LNCaP clone FGC (cell line): ENCODE data around the gene RSPH10B2.
"Not testable (repeated sequence)": the region's sequence is repeated elsewhere in the genome, so short reads cannot be mapped to it uniquely, and the experiment has no call there.

Experiments used
- DNase-seq: peaks from one replicate; pipeline ENCODE4 v3.0.0-alpha.2; 2011; ENCODE audit warnings: low read depth
- H3K4me3 ChIP-seq: 2 replicates; pipeline ENCODE4 v1.5.1; 2011; ENCODE audit warnings: mild to moderate bottlenecking, low read depth, low read length, control low read depth
- TF ChIP-seq, protein P1 (sequence below): IDR thresholded peaks from 2 replicates; pipeline ENCODE4 v1.5.1; 2012; ENCODE audit warnings: mild to moderate bottlenecking; ENCODE audit not compliant: control insufficient read depth, insufficient read depth; ENCODE audit errors: extremely low read depth

RSPH10B2 gene

DNA sequence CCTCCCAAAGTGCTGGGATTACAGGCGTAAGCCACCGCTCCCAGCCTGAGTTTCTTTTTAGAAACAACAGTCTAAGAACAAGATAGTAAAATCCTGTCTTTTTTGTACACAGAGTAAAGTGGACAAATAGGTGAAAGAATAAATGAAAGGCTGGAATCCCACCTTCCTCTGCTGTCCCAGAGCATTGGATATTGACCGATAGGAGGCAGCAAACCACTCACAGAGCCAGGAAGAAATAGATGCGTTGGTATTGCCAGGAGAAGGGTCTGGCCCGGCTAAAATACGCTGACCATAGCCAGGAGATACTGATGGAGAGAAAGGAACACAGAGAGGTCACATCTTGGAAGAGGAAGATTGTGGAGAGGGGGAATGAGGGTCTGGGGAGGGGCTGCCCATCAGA is 35.8 kb upstream of the RSPH10B2 start:
- TF ChIP-seq, protein P1, sequence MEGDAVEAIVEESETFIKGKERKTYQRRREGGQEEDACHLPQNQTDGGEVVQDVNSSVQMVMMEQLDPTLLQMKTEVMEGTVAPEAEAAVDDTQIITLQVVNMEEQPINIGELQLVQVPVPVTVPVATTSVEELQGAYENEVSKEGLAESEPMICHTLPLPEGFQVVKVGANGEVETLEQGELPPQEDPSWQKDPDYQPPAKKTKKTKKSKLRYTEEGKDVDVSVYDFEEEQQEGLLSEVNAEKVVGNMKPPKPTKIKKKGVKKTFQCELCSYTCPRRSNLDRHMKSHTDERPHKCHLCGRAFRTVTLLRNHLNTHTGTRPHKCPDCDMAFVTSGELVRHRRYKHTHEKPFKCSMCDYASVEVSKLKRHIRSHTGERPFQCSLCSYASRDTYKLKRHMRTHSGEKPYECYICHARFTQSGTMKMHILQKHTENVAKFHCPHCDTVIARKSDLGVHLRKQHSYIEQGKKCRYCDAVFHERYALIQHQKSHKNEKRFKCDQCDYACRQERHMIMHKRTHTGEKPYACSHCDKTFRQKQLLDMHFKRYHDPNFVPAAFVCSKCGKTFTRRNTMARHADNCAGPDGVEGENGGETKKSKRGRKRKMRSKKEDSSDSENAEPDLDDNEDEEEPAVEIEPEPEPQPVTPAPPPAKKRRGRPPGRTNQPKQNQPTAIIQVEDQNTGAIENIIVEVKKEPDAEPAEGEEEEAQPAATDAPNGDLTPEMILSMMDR, result 0 out of 2 replicates have a peak, but pooled peaks have one; percentile 10
- H3K4me3 ChIP-seq, result no peak overlapping the region
- no peak for DNase-seq

DNA sequence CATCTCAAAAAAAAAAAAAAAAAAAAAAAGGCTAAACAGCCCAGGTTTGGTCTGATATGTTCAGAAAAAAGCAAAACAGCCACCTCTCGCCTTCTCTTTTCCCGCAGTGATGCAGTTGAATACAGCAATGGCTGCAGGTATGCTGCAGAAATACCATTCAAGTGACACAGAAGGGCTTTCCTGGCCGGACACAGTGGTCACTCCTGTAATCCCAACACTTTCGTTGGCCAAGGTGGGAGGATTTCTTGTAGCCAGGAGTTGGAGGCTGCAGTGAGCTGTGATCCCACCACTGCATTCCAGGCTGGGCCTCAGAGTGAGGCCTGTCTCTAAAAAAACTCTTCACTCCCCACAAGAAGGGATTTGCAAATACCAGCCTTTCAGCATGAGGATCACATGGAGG is 29.6 kb upstream of the RSPH10B2 start:
- H3K4me3 ChIP-seq, DNase-seq: not testable (repeated sequence)

DNA sequence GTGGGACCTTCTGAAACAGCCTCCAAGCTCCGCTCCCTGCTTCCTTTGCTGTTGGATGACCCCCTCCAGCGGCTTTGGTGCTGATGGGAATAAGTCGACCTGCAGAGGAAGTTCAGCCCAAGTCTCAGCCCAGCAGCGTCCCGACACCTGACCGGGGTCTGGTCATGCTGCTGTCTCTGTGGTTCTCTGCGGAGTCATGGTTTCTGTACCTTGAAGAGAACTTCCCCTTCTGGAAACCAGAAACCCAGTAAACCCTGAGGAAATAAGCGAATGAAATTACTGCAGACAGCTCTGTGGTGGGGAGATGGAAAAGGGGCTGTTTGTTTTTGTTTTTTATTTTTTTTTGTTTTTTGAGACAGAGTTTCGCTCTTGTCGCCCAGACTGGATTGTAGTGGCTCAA is 28.9 kb upstream of the RSPH10B2 start:
- DNase-seq, result no peak
- no peak overlapping the region for H3K4me3 ChIP-seq
- TF ChIP-seq, protein P1, result no peak

DNA sequence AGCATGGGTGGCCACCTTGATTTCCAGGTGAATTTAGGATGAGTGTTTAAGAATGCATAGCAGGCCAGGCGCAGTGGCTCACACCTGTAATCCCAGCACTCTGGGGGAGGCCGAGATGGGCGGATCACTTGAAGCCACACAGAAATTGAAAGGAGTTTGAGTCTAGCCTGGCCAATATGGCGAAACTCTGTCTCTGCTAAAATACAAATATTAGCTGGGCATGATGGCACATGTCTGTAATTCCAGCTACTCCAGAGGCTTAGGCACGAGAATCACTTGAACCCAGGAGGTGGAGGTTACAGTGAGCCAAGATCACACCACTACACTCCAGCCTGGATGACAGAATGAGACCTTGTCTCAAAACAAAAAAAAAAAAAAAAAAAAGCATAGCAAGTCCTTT is 27.6 kb upstream of the RSPH10B2 start:
- not testable (repeated sequence) for DNase-seq, H3K4me3 ChIP-seq

DNA sequence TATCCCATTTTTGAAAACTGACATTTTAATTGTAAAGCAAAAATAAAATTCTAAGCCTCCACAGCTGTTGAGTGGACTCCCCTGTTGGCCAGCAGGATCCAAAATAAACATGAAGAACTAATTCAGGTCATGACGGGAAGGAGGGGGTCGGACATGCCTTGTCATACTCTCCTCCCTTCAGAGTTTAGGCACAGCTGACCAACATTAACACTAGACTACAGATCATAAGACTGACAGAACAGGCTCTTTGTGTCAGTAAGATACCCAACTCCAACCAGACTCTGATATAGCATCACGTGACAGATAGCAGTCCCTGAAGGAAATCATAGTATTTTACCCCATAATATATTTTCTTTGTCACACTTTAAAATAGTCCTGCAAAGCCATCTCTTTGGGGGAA is 26.2 kb upstream of the RSPH10B2 start:
- TF ChIP-seq, protein P1, result no peak
- no peak for DNase-seq
- H3K4me3 ChIP-seq, result no peak overlapping the region

DNA sequence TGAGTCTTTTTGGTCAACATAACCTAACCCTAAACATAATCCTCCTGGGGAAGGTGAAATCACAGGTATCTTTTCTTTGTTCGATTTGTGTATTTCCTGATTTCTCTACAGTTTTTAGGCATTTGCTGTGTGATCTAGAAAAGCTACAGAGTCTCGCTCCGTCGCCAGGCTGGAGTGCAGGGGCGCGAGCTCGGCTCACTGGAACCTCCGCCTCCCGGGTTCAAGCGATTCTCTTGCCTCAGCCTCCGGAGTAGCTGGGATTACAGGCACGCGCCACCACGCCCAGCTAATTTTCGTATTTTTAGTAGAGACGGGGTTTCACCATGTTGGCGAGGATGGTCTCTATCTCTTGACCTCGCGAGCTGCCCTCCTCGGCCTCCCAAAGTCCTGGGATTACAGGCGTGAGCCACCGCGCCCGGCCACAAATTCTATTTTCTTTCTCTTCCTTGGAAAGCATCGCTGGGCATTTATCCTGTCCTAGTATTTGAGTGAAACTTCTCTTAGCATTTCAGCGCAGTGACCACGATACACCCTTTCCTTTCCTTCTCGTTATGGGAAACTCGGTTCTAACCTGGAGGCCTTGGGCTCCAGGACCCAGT is 24.9 kb upstream of the RSPH10B2 start:
- peak overlapping the region; percentile 93 for H3K4me3 ChIP-seq
- not testable (repeated sequence) for DNase-seq

DNA sequence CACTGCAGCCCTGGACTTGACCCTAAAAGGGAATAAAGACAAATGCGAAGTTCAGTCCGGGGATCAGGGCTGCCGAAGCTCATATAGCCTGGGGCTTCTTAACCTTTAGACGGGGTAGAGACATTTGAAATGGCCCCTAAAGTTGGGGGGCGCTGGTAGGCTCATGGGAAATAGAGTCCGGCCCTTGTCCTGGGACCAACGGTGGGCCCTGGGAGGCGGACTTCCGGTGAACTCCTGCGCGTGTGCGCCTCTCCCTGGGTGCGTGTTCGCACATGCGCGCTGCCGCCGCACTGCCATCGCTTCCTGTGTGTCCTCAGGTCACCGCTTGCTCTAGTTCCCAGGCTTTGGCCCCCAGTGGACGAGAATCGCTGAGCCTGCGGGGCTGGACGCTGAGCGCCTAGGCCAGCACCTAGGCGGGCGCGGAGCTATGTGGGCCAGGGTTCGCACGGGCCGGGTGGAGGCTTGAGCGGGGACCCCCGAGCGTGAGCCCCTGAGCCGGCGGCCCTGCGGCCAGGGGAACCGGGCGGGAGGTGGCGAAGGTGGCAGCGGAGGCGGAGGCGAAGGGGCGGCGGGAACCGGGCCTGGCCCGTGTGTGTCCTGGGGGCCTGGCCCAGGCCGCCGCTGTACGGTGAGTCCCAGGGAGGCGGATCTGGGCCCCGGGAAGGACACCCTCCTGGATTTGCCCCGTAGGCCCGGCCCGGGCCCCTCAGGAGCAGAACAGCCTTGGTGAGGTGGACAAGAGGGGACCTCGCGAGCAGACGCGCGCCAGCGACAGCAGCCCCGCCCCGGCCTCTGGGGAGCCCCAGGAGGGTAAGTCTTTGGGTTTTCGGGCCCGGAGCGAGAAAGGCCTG is 24.2 kb upstream of the RSPH10B2 start:
- peak; percentile 76 for DNase-seq
- H3K4me3 ChIP-seq, result peak overlapping the region; percentile 93
- TF ChIP-seq, protein P1, result no peak

DNA sequence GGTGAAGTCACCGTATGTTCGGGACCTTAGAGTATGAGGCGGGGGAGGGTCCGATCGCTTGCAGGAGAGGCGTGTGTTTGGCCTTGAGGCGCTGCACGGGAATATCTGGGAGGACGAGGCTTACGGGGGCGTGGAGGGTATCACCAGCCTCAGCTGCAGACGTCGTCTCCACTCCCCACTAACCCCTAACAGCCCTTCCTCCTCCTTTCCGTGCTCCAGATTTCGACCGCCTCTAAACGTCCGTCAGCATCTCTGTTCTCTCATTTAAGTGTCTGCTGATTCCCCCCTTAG is 23.6 kb upstream of the RSPH10B2 start:
- no peak for DNase-seq
- peak overlapping the region; percentile 93 for H3K4me3 ChIP-seq
- TF ChIP-seq, protein P1, result no peak

DNA sequence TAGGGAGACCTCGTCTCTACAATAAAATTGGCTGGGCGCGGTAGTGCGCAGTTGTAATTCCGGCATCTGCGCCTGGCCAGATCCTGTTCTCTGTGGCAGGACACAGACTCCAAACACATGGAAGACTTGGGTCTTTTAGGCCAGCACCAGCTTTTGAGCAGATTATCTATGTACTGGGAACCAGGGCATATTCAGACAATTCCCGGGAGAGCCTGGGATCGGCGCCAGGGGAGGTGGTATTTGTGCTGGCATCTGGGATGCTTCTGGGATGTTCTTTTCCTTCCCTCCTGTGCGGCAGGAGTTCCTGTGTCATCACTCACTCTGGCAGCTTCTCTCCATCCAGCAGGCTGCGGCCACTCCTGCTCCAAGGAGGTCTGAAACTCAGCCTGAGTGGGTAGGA is 15.5 kb upstream of the RSPH10B2 start:
- DNase-seq, H3K4me3 ChIP-seq: not testable (repeated sequence)

DNA sequence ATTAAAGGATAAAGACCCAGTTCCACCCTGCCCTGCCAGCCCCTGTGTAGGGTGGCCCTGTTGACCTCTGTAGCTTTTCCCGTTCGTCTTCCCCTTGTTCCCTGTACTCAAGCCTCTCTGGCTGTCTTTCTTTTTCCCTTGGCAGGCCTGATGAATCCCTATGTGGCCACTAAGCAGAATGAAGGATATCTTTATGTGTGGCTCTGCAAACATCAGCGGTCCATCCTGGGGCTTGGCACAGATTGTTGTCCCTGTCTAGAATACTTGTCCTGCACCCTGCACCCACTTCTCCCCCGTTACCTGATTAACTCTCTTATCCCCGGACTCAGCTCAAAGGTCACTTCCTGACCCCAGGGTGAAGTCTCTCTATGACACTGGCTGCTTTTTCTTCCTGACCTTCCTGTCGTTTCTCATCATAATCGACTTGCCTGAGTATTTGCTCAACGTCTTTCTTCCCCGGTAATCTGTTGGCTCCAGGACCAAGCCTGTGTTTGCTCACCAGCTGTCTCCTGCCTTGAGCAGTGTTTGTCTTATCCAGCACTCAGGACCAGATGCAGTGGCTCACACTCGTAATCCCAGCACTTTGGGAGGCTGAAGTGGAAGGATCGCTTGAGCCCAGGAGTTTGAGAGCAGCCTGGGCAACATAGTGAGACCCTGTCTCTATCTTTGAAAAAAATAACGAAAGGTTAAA is 9.3 kb upstream of the RSPH10B2 start:
- DNase-seq, H3K4me3 ChIP-seq: not testable (repeated sequence)

DNA sequence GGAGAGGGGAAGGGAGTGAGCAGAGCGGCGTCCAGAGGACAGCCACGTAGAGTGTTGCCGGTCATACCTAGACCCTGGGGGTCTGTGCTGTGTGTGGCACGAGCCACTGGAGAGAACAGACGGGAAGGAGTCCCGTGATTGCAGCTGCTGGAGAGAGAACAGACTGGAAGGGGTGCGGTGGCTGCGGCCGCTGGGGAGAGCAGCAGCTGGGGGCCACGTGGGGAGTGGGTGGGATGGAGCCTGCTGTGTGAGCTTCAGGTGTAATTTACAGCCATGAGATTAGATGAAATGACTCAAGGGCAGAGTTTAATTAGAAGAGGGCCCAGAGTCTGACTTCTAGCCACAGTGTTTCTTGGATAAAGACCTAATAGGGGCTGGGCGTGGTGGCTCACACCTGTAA is 4.6 kb upstream of the RSPH10B2 start:
- not testable (repeated sequence) for H3K4me3 ChIP-seq, DNase-seq

DNA sequence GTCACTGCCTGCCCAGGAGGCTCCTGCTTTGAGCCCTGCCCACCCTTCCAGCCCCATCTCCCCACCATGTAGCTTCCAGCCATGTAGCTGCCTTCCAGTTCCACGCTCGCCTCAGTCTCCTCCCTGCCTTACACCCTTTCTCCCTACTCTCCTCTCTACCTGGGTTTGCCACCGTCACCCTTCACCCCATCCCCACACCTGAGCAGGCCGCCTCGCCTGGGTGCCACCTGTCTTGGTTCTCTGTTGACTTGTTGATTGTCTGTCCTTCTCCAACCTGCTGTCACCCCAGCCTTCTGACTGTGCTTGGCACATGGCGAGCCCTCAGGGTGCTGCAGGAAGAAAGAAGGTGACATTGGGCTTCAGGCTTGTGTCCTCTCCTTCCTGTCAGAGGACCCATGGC is 3.7 kb upstream of the RSPH10B2 start:
- DNase-seq, H3K4me3 ChIP-seq: not testable (repeated sequence)
